Breast epithelium (tissue), 4 donors: Measurements from ENCODE around the gene AHCYL1. TPM values are rescaled to one million over a fixed set of nuclear protein-coding genes. Genes with fewer than 3 reads are reported as not detected.

ENCODE experiments used
- DNase-seq, 2 donors: peaks; one replicate each; pipeline ENCODE4 v3.0.0-alpha.2; 2019; ENCODE audit warnings: low spot score in 2 of 2
- H3K27ac ChIP-seq, 2 donors: fragments of 200-600 bp; sonication (generic) in 1 of 2; one replicate each; pipeline ENCODE4 v1.5.1; 2016 to 2019; ENCODE audit warnings: mild to moderate bottlenecking in 1 of 2
- H3K27me3 ChIP-seq, 2 donors: fragments of 200-600 bp; sonication (generic) in 1 of 2; one replicate each; pipeline versions ENCODE4 v1.5.1 to v1.6.0; 2017 to 2019; ENCODE audit warnings: control low read depth in 1 of 2, mild to moderate bottlenecking in 1 of 2
- H3K36me3 ChIP-seq: fragments of 200-600 bp; one replicate; pipeline ENCODE4 v1.5.1; 2019
- H3K4me1 ChIP-seq, 2 donors: fragments of 200-600 bp; sonication (generic); one replicate each; pipeline ENCODE4 v1.5.1; 2016 to 2019; ENCODE audit warnings: control low read depth in 1 of 2
- H3K4me3 ChIP-seq, 3 donors: fragments of 200-600 bp; sonication (generic); 1 replicate in 2 of 3; 2 replicates in 1 of 3; pipeline ENCODE4 v1.5.1; 2016 to 2019; ENCODE audit warnings: mild to moderate bottlenecking in 3 of 3, moderate library complexity in 2 of 3
- H3K9me3 ChIP-seq, 2 donors: fragments of 200-600 bp; sonication (generic) in 1 of 2; one replicate each; pipeline ENCODE4 v1.5.1; 2016 to 2019; ENCODE audit warnings: control low read depth in 1 of 2
- CTCF ChIP-seq, 3 donors: fragments of 450-650 bp; IDR thresholded peaks; one replicate each; pipeline ENCODE4 v1.5.1; 2016 to 2017; ENCODE audit warnings: antibody characterized with exemption in 3 of 3, mild to moderate bottlenecking in 3 of 3, moderate library complexity in 3 of 3
- POLR2A ChIP-seq: fragments of 450-650 bp; IDR thresholded peaks from one replicate; pipeline ENCODE4 v1.6.1; 2016; ENCODE audit warnings: antibody characterized with exemption, mild to moderate bottlenecking, moderate library complexity
- POLR2AphosphoS5 ChIP-seq, 3 donors: sonication (generic); formaldehyde crosslinking; IDR thresholded peaks; one replicate each; pipeline ENCODE4 v1.6.1; 2017; ENCODE audit warnings: antibody characterized with exemption in 3 of 3
- intact Hi-C: fragments of 100-400 bp; cut with DNase I; formaldehyde crosslinking; loops from one replicate; pipeline ENCODE4 v1.15.1; 2023; ENCODE audit warnings: low total_unique reads
- total RNA-seq, 3 donors: library from RNA; depleted of rRNA; stranded (reverse); fragments of >200 nt; gene quantifications; one replicate each; pipeline ENCODE4 v1.1.0, GENCODE V29; 2016

Gene AHCYL1
- total RNA-seq, 3 donors from 2014 or later: 67.7 to 75.1 (median 73.8) TPM

GRCh38 chr1:109954041-109954512 lies 30.5 kb upstream of the AHCYL1 start:
- no peaks in the 10 kb centered on the region for H3K4me1 ChIP-seq
- H3K27ac ChIP-seq: no peak overlapping the region
- no peaks in the 10 kb centered on the region for H3K27me3 ChIP-seq
- no peak for DNase-seq
- no peaks in the 10 kb centered on the region for H3K9me3 ChIP-seq
- no peaks in the 10 kb centered on the region for H3K36me3 ChIP-seq
- no peak overlapping the region for H3K4me3 ChIP-seq
- intact Hi-C loops: no loop called here
- TF ChIP-seq POLR2A: no peak
- TF ChIP-seq POLR2AphosphoS5 (IDR thresholded peaks at IDR 0.05): no peak
- TF ChIP-seq CTCF (IDR thresholded peaks at IDR 0.05): no peak

DNA sequence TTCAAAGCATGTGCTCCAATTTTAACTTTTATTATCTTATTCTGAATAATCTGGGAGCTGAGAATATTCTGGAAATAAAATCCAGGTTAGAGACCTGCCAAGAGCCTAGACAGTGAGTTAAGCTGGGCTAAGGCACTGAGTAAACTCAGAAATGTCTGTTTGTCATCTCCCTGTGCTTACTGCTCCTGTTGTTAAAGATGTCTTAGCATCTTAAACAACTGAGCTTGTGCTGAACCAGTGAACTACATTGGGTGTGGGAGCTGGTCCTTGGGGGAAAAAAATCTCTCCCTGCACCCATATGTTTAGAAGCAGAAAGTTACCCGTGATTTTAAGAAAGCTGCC lies 25.0 kb upstream of the AHCYL1 start:
- no peak for DNase-seq

DNA sequence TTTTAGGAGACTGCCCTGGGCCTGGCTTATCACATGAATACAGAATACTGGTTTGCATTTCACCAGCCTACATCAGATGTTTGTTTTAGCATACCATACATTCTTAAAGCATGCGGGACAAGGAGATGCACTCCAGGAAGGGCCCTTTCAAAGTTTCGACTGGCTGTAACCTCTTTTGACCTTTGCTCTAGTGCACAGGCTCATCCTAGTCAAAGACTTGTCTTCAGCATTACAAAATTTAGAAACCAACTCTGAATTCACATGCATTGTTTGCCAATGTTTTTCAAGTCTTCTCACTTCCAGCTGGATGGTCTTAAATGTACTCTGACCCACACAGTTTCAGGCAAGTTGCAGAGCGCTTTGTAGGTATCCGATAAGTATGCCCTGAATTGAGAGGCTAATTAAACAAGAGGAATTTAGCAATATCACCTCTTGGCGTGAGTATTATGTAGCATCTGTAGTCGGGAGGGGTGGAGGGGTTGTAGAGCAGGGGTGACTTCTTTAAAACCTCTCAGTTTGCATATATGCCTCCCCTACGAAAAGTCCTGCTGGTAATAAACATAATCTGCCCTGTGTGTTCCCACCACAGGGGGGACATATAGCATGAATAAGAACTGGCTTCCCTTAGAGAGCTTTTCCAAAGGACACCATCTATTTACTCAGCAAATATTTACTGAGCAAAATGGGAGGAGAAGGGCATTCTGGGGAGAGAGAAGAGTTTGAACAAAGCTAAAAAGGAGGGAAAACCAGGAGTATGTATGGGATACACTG lies 24.4 kb upstream of the AHCYL1 start:
- Histone ChIP-seq H3K27me3 (no peaks in the 10 kb centered on the region), H3K36me3 (no peaks in the 10 kb centered on the region), H3K9me3 (no peaks in the 10 kb centered on the region), H3K4me3 (no peak overlapping the region), H3K4me1 (peaks cover 0 to 8% of the 10 kb centered on the region in 2 donors), H3K27ac (peak overlapping the region; percentile 62 to 63)
- intact Hi-C loops: no loop called here
- no peak for DNase-seq
- no peak for TF ChIP-seq POLR2AphosphoS5 (IDR thresholded peaks at IDR 0.05)
- TF ChIP-seq POLR2A: no peak
- no peak for TF ChIP-seq CTCF (IDR thresholded peaks at IDR 0.05)

More for the DNA sequence above, 25.0 kb upstream of the AHCYL1 start:
- H3K9me3 ChIP-seq: no peaks in the 10 kb centered on the region
- H3K27ac ChIP-seq: peak overlapping the region; percentile 62 to 63
- no peak overlapping the region for H3K4me3 ChIP-seq
- H3K4me1 ChIP-seq: peaks cover 0 to 8% of the 10 kb centered on the region in 2 donors
- H3K36me3 ChIP-seq: no peaks in the 10 kb centered on the region
- H3K27me3 ChIP-seq: no peaks in the 10 kb centered on the region
- TF ChIP-seq POLR2A: no peak
- no peak for TF ChIP-seq POLR2AphosphoS5 (IDR thresholded peaks at IDR 0.05)
- TF ChIP-seq CTCF (IDR thresholded peaks at IDR 0.05): no peak
- intact Hi-C loops: no loop called here

DNA sequence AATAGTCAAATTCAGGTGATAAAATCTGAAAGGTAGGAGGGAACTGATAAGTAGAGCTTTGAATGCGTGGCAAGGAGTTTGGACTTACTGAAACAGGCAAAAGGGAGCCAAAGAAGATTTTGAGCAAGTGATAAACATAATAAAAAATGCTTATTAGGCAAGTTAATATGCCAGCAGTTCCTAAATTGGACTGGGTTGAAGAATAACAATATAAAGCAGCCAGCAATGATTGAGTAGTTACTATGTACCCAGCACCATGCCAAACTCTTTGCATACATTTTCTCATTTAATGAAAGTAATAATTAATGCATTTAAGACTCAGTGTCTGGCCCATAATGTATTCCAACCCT lies 23.8 kb upstream of the AHCYL1 start:
- no peak overlapping the region for H3K4me3 ChIP-seq
- intact Hi-C loops: no loop called here
- no peaks in the 10 kb centered on the region for H3K9me3 ChIP-seq
- DNase-seq: no peak
- H3K4me1 ChIP-seq: peaks cover 0 to 8% of the 10 kb centered on the region in 2 donors
- H3K36me3 ChIP-seq: no peaks in the 10 kb centered on the region
- peak overlapping the region; percentile 3 to 45 for H3K27ac ChIP-seq
- no peaks in the 10 kb centered on the region for H3K27me3 ChIP-seq
- no peak for TF ChIP-seq CTCF (IDR thresholded peaks at IDR 0.05)
- no peak for TF ChIP-seq POLR2AphosphoS5 (IDR thresholded peaks at IDR 0.05)
- no peak for TF ChIP-seq POLR2A

DNA sequence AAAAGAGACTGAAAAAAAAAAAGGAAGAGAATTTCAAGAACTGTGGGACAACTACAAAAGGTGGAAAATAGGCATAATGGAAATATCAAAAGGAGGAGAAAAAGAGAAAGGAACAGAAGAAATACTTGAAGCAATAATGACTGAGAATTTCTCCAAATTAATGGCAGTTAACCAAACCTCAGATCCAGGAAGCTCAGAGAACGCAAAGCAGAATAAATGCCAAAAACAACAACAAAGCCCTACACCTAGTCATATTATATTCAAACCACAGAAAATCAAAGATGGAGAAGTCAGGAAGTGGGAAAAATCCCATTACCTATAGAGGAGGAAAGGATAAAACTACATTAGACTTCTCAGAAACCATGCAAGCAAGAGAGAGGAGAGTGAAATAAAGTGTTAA lies 20.7 kb upstream of the AHCYL1 start:
- H3K4me1 ChIP-seq: peaks cover 0 to 8% of the 10 kb centered on the region in 2 donors
- no peak overlapping the region for H3K4me3 ChIP-seq
- intact Hi-C loops: no loop called here
- H3K27me3 ChIP-seq: no peaks in the 10 kb centered on the region
- DNase-seq: no peak
- no peaks in the 10 kb centered on the region for H3K9me3 ChIP-seq
- no peaks in the 10 kb centered on the region for H3K36me3 ChIP-seq
- no peak overlapping the region for H3K27ac ChIP-seq
- no peak for TF ChIP-seq POLR2A
- no peak for TF ChIP-seq CTCF (IDR thresholded peaks at IDR 0.05)
- TF ChIP-seq POLR2AphosphoS5 (IDR thresholded peaks at IDR 0.05): no peak
